Astrocyte (in vitro differentiated cells and primary cell): ENCODE results near the gene LMO7.

Experiments
- EZH2 ChIP-seq: IDR thresholded peaks from 2 replicates; pipeline ENCODE4 v1.6.1; 2012; ENCODE audit warnings: mild to moderate bottlenecking, low read length, inconsistent platforms; ENCODE audit not compliant: insufficient read depth
- TF ChIP-seq, protein P1 (sequence below): IDR thresholded peaks from 2 replicates; pipeline ENCODE4 v1.5.1; 2011; ENCODE audit warnings: low read depth, mild to moderate bottlenecking, inconsistent platforms, low read length, moderate library complexity; ENCODE audit not compliant: insufficient read depth

DNA sequence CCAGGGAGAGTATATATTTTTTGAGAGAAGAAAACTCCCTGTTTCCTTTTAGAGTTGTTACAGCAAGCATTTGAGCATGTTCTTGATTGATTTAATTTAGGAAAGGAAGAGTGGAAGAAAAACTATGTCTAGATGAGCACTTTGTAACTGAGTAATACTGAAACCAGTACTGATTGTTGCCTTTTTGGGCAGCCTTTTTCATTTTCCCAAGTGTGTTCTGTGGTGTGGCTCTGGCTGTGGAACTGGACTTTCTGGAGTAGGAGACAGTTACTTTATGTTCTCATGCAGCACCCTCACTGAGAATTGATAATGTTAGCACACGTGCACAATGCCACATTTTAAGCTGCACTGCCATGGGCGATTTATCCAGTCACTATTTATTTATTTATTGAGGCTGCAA is 211.5 kb downstream of the LMO7 start:
- TF ChIP-seq, protein P1, sequence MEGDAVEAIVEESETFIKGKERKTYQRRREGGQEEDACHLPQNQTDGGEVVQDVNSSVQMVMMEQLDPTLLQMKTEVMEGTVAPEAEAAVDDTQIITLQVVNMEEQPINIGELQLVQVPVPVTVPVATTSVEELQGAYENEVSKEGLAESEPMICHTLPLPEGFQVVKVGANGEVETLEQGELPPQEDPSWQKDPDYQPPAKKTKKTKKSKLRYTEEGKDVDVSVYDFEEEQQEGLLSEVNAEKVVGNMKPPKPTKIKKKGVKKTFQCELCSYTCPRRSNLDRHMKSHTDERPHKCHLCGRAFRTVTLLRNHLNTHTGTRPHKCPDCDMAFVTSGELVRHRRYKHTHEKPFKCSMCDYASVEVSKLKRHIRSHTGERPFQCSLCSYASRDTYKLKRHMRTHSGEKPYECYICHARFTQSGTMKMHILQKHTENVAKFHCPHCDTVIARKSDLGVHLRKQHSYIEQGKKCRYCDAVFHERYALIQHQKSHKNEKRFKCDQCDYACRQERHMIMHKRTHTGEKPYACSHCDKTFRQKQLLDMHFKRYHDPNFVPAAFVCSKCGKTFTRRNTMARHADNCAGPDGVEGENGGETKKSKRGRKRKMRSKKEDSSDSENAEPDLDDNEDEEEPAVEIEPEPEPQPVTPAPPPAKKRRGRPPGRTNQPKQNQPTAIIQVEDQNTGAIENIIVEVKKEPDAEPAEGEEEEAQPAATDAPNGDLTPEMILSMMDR = no peak
- TF ChIP-seq EZH2 = no peak
